Suprapubic skin (tissue), 4 donors: ENCODE results near the gene PRKCE.

ENCODE experiments used
- EP300 ChIP-seq: sonication (generic); formaldehyde crosslinking; IDR thresholded peaks from one replicate; pipeline ENCODE4 v1.6.1; 2017; ENCODE audit warnings: antibody characterized with exemption
- POLR2A ChIP-seq, 2 donors: fragments of 450-650 bp; IDR thresholded peaks; one replicate each; pipeline ENCODE4 v1.6.1; 2017; ENCODE audit warnings: antibody characterized with exemption in 2 of 2, mild to moderate bottlenecking in 2 of 2, moderate library complexity in 2 of 2
- POLR2AphosphoS5 ChIP-seq, 3 donors: sonication (generic); formaldehyde crosslinking; IDR thresholded peaks; one replicate each; pipeline ENCODE4 v1.6.1; 2017; ENCODE audit warnings: antibody characterized with exemption in 3 of 3
- TF ChIP-seq, protein P1 (sequence below), 2 donors: fragments of 200-600 bp in 1 of 2; fragments of 450-650 bp in 1 of 2; sonication (generic) in 1 of 2; IDR thresholded peaks; one replicate each; pipeline ENCODE4 v1.5.1; 2016 to 2019; ENCODE audit warnings: antibody characterized with exemption in 2 of 2, mild to moderate bottlenecking in 1 of 2, moderate library complexity in 1 of 2

DNA sequence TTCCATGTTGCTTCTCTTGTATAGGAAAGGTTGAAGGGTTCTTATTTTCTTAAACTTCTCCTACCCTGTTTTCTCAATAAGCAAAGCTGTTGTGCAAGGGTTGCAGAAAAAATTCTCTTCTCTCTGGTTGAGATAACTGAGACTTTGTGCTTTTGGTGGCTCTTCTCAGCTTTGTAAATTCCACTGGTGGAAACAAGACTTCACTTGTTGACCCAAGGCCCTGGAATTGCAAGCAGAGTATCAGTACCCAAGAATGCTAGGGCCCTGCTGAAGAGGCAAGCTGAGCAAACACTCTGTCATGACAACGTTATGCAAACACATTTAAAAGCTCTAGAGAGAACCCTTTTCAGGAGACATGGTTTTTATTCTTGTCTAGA is 351.0 kb downstream of the PRKCE start:
- TF ChIP-seq, protein P1, sequence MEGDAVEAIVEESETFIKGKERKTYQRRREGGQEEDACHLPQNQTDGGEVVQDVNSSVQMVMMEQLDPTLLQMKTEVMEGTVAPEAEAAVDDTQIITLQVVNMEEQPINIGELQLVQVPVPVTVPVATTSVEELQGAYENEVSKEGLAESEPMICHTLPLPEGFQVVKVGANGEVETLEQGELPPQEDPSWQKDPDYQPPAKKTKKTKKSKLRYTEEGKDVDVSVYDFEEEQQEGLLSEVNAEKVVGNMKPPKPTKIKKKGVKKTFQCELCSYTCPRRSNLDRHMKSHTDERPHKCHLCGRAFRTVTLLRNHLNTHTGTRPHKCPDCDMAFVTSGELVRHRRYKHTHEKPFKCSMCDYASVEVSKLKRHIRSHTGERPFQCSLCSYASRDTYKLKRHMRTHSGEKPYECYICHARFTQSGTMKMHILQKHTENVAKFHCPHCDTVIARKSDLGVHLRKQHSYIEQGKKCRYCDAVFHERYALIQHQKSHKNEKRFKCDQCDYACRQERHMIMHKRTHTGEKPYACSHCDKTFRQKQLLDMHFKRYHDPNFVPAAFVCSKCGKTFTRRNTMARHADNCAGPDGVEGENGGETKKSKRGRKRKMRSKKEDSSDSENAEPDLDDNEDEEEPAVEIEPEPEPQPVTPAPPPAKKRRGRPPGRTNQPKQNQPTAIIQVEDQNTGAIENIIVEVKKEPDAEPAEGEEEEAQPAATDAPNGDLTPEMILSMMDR (IDR thresholded peaks at IDR 0.05) = no peak
- no peak for TF ChIP-seq EP300
- TF ChIP-seq POLR2A (IDR thresholded peaks at IDR 0.05) = no peak
- TF ChIP-seq POLR2AphosphoS5 (IDR thresholded peaks at IDR 0.05) = no peak
